GM19328 (cell line): ENCODE measurements around the gene WNT10A.

Experiments
- ATAC-seq: cut with Tn5 transposase; IDR thresholded peaks from one replicate; pipeline ENCODE4 v1.9.1; 2021; ENCODE audit warnings: mild to moderate bottlenecking, moderate library complexity; ENCODE audit not compliant: unreplicated experiment

Gene WNT10A

GRCh38 chr2:218857371-218858137, 23.1 kb upstream of the WNT10A start:
- ATAC-seq = no peak

- no peak for ATAC-seq
Observed at GRCh38 chr2:218858138-218858445, 22.6 kb upstream of the WNT10A start.

- no peak for ATAC-seq
Observed at GRCh38 chr2:218858671-218859555, 21.7 kb upstream of the WNT10A start.

- ATAC-seq = no peak
Observed at GRCh38 chr2:218859556-218859987, 21.1 kb upstream of the WNT10A start, which contains the start of gene WNT6. Gene WNT6, plus strand, starts transcription at chr2:218859805. Its CDS starts 233 bp downstream, at chr2:218860038.

GRCh38 chr2:218859988-218860831, 20.4 kb upstream of the WNT10A start:
- ATAC-seq = no peak

- no peak for ATAC-seq
Observed at GRCh38 chr2:218860950-218861381, 19.7 kb upstream of the WNT10A start.

- no peak for ATAC-seq
Observed at GRCh38 chr2:218861645-218862318, 18.9 kb upstream of the WNT10A start.

GRCh38 chr2:218863021-218863520, 17.6 kb upstream of the WNT10A start:
- no peak for ATAC-seq

GRCh38 chr2:218865396-218865795, 15.3 kb upstream of the WNT10A start:
- no peak for ATAC-seq

GRCh38 chr2:218865999-218866398, 14.7 kb upstream of the WNT10A start:
- no peak for ATAC-seq

- ATAC-seq = no peak
Observed at GRCh38 chr2:218867900-218868299, 12.8 kb upstream of the WNT10A start.

GRCh38 chr2:218869064-218869463, 11.6 kb upstream of the WNT10A start:
- ATAC-seq = no peak

GRCh38 chr2:218870984-218871344, 9.7 kb upstream of the WNT10A start:
- no peak for ATAC-seq

- ATAC-seq = no peak
Observed at GRCh38 chr2:218871345-218872302, 9.0 kb upstream of the WNT10A start.

- no peak for ATAC-seq
Observed at GRCh38 chr2:218872645-218873358, 7.8 kb upstream of the WNT10A start.

GRCh38 chr2:218873359-218874194, 7.1 kb upstream of the WNT10A start:
- ATAC-seq = no peak

GRCh38 chr2:218875692-218876246, 4.9 kb upstream of the WNT10A start:
- no peak for ATAC-seq
